Activated CD8-positive, alpha-beta T cell treated with anti-CD3 and anti-CD28 coated beads, Interleukin-2, amount 10 ng/mL, durations not matched to agents 7 days and 5 days (primary cell): ENCODE data around the gene SLC41A1. TPM values are rescaled to one million over a fixed set of nuclear protein-coding genes. Genes with fewer than 3 reads are reported as not detected.

ENCODE experiments used
- ATAC-seq: fragments of 150-1000 bp; cut with Tn5 transposase; one replicate; pipeline ENCODE4 v1.10.0; 2021; ENCODE audit warnings: moderate library complexity
- CTCF ChIA-PET: fragments of 350-600 bp; sonication (Branson Sonifier 250); formaldehyde crosslinking; loops from one replicate; lab custom pipeline; 2021; ENCODE audit warnings: antibody characterized with exemption; lab: Charles Lee
- POLR2A ChIA-PET: fragments of 350-600 bp; sonication (Branson Sonifier 250); formaldehyde crosslinking; loops from one replicate; lab custom pipeline; 2021; ENCODE audit warnings: antibody characterized with exemption; lab: Charles Lee
- DNase-seq: peaks from one replicate; pipeline ENCODE4 v3.0.0-alpha.2; 2020
- H3K27ac Mint-ChIP-seq: one replicate; pipeline ENCODE4 v1.8.0; 2021; ENCODE audit warnings: mild to moderate bottlenecking, mixed read lengths
- H3K27me3 Mint-ChIP-seq: one replicate; pipeline ENCODE4 v1.8.0; 2021; ENCODE audit warnings: low read depth, mixed read lengths
- H3K36me3 Mint-ChIP-seq: one replicate; pipeline ENCODE4 v1.8.0; 2021; ENCODE audit warnings: low read depth, mixed read lengths
- H3K4me1 Mint-ChIP-seq: one replicate; pipeline ENCODE4 v1.8.0; 2021; ENCODE audit warnings: low read depth, mixed read lengths
- H3K4me3 Mint-ChIP-seq: one replicate; pipeline ENCODE4 v1.8.0; 2021; ENCODE audit warnings: mild to moderate bottlenecking, mixed read lengths
- H3K9me3 Mint-ChIP-seq: one replicate; pipeline ENCODE4 v1.8.0; 2022; ENCODE audit warnings: mixed read lengths; ENCODE audit not compliant: insufficient read depth
- total RNA-seq, 2 experiments: library from RNA; stranded (reverse); gene quantifications; one replicate each; pipeline ENCODE4 v1.2.3, GENCODE V29; 2021

The SLC41A1 gene
- total RNA-seq, 2 experiments from 2014 or later, result 8.9 to 10.1 TPM

DNA sequence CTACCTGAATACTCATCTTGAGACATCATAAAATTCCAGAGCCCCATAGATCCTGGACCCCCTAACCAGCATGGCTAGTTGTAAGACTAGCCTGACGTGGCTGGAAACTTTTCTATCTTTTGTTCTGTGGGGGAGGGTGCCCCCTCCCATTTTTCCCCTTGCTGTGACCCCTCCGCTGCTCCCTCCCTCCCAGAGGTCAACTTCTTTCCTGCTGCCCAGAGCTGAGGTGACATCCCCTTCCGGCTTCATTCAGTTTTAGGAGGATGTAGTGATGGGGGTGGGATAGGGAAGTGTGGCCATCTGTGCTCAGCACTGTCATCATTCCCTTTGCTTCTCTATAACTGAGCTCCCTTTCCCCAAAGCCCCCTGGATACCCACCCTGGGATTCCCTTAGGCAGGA is 4.4 kb upstream of the SLC41A1 start:
- Mint-ChIP-seq H3K9me3 (no peaks in the 10 kb centered on the region), H3K27me3 (peaks cover 17% of the 10 kb centered on the region), H3K4me1 (peaks cover 9% of the 10 kb centered on the region), H3K36me3 (no peaks in the 10 kb centered on the region), H3K4me3 (no peak overlapping the region), H3K27ac (no peak overlapping the region)
- ATAC-seq (no peak), DNase-seq (no peak)
- ChIA-PET POLR2A (interaction anchor here (1.0 kb wide), 1 partner anchor 12 kb away, joined by 3 read pairs; no protein-coding TSS in a partner anchor), CTCF (interaction anchor here (0.8 to 1.3 kb wide), 3 partner anchors 25 to 160 kb away, joined by 3 read pairs; no protein-coding TSS in a partner anchor)

DNA sequence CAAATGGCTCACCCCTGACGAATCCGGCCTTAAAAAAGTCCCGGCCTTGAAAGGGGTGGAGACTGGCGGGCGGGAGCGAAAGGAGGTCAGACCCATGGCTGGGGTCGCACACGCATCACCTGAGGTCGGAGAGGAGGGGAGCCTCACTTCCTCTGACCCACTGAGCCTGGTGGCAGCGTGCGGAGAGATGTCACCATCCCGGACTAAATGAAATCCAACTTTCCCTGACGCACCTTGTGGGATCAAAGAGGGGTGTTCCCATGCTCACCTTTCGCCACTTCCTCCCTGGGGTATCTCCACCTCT is 709 bp upstream of the SLC41A1 start:
- ATAC-seq (no peak), DNase-seq (no peak)
- H3K27ac Mint-ChIP-seq, result peak overlapping the region; percentile 51
- no peaks in the 10 kb centered on the region for H3K9me3 Mint-ChIP-seq
- POLR2A ChIA-PET, result interaction anchor here (1.5 kb wide), 1 partner anchor 13 kb away, joined by 3 read pairs; no protein-coding TSS in a partner anchor
- CTCF ChIA-PET, result interaction anchor here (1.1 to 3.4 kb wide), 4 partner anchors 9 to 222 kb away, joined by 3 to 8 read pairs (median 4); no protein-coding TSS in a partner anchor
- H3K4me3 Mint-ChIP-seq, result peak overlapping the region; percentile 80
- H3K27me3 Mint-ChIP-seq, result peaks cover 7% of the 10 kb centered on the region
- H3K4me1 Mint-ChIP-seq, result peaks cover 29% of the 10 kb centered on the region
- peaks cover 3% of the 10 kb centered on the region for H3K36me3 Mint-ChIP-seq

DNA sequence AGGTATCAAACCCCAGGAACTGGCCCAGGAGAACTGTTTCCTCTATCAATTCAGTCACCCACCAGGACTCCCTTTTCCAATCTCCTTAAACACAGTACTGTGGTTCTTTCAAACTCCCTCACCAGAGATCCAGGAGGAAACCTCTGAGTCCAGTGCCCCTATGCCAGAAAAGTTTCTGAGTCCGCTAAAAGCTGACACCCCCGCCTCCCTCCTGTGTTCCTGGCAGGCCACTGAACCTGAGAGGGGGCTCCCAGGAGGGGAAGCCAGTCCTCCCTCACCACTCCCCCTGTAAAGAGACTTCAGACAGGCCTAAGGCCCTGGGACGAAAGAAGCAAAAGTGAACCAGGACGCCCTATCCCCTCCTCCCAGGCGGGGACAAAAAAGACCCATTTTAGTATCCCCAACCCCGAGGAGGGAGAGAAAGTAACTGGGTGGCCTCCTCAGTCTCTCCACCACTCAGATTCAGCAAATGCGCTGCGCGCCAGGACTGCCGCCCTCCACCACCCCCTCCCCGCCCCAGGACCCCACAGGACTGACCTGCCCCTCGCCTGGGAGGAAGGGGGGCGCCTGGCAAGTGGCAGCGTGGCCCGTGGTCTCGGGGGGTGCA is 624 bp downstream of the SLC41A1 start:
- peaks cover 6% of the 10 kb centered on the region for H3K36me3 Mint-ChIP-seq
- no peaks in the 10 kb centered on the region for H3K9me3 Mint-ChIP-seq
- peak overlapping the region; percentile 74 for H3K27ac Mint-ChIP-seq
- peak overlapping the region; percentile 84 for H3K4me3 Mint-ChIP-seq
- POLR2A ChIA-PET, result interaction anchor here (1.0 to 1.5 kb wide), 2 partner anchors 14 to 61 kb away, joined by 3 read pairs; no protein-coding TSS in a partner anchor
- H3K27me3 Mint-ChIP-seq, result peaks cover 7% of the 10 kb centered on the region
- ATAC-seq (peak; percentile 11), DNase-seq (peak; percentile 31)
- peaks cover 35% of the 10 kb centered on the region for H3K4me1 Mint-ChIP-seq
- CTCF ChIA-PET, result interaction anchor here (0.6 to 3.4 kb wide), 10 partner anchors 8 to 221 kb away, joined by 3 to 8 read pairs (median 4); no protein-coding TSS in a partner anchor

DNA sequence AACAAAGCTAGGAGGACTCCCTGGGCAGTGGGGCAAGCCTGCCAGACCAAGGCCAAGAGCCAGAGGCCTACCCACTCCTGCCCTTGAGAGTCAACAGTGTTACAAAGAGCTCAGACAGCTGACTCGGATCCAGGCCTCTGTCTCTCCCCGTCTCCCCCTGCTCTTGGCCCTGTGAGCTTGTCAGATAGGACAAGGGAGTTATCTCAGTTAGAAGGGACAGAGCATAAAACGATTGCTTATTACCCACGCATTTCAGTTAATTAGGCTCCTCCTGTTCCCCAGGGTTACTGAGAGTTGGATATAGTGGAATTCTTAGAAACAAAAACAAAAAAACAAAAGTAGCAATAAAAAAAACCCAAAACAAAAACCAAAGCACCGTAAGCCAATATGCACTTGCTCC is 1.3 kb downstream of the SLC41A1 start:
- Mint-ChIP-seq H3K9me3 (no peaks in the 10 kb centered on the region), H3K27ac (no peak overlapping the region), H3K27me3 (peaks cover 7% of the 10 kb centered on the region), H3K4me1 (peaks cover 42% of the 10 kb centered on the region), H3K36me3 (peaks cover 10% of the 10 kb centered on the region), H3K4me3 (peak overlapping the region; percentile 84)
- CTCF ChIA-PET, result interaction anchor here (0.6 to 3.4 kb wide), 13 partner anchors 10 to 220 kb away, joined by 3 to 8 read pairs (median 4); no protein-coding TSS in a partner anchor
- POLR2A ChIA-PET, result interaction anchor here (1.0 kb wide), 1 partner anchor 61 kb away, joined by 3 read pairs; no protein-coding TSS in a partner anchor
- no peak for ATAC-seq
- DNase-seq, result no peak

DNA sequence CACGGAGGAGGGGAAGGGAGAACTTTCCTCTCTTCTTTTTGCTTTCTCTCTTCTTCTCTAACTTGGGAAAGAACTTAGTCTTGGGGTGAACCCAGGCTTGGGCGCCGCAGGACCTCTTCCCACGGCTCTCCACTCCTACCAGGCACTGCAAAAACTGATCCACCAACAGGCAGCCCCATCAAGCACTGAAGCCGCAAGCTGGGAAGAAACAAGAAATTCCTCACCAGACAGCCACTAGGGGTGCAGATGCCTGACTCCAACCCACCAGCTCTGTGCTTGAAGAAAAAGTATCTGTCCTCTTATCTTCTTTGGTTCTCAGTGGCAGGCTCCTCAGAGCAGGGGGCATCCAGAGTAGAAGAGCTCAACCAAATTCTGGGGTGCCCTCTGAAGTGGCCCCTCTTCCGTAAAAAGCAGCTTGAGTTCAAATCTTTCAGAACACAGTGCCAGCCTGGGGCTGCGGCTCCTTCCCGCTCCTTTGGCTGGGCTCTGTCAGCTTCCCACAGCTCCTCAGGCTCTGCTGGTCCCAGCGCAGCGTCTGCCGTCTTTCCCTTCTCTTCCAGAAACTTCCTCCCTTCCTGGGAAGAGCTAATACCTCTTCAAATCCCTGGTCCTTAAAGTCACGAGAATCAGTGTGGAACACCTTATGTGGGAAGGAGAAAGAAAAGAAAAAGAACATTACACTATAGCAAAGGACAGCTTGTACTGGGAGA is 2.4 kb downstream of the SLC41A1 start:
- ATAC-seq, result no peak
- no peak overlapping the region for H3K27ac Mint-ChIP-seq
- ChIA-PET POLR2A (no interaction called here), CTCF (interaction anchor here (0.5 to 1.6 kb wide), 9 partner anchors 11 to 167 kb away, joined by 3 to 5 read pairs (median 4); partner anchors contain the start of gene RAB29)
- no peak overlapping the region for H3K4me3 Mint-ChIP-seq
- peaks cover 52% of the 10 kb centered on the region for H3K4me1 Mint-ChIP-seq
- H3K27me3 Mint-ChIP-seq, result peaks cover 7% of the 10 kb centered on the region
- H3K36me3 Mint-ChIP-seq, result peaks cover 10% of the 10 kb centered on the region
- no peaks in the 10 kb centered on the region for H3K9me3 Mint-ChIP-seq
- DNase-seq, result no peak

DNA sequence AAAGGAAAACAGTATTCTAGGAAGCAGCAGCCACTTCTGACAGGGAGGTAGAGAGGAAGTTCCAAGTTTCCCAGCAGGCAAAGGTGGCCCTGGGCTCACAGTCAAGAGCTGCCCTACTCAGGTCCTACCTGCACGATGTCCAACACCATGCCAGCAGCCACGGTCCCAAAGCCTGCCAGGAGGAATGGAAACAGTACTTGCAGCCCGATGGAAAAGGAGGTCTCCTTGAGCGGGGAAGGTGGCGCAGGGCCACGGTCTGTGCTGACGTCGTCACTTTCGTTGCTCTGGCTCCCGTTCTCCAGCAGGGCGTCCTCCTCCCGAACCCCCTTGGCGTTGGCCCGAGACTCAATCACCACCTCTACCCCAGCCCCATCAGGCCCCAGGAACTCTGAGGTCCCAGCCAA is 3.1 kb downstream of the SLC41A1 start:
- H3K27ac Mint-ChIP-seq, result no peak overlapping the region
- no peaks in the 10 kb centered on the region for H3K9me3 Mint-ChIP-seq
- DNase-seq, result no peak
- no peak overlapping the region for H3K4me3 Mint-ChIP-seq
- H3K4me1 Mint-ChIP-seq, result peaks cover 58% of the 10 kb centered on the region
- ChIA-PET POLR2A (no interaction called here), CTCF (interaction anchor here (1.0 to 1.5 kb wide), 4 partner anchors 12 to 167 kb away, joined by 3 to 4 read pairs (median 4); no protein-coding TSS in a partner anchor)
- H3K36me3 Mint-ChIP-seq, result peaks cover 10% of the 10 kb centered on the region
- ATAC-seq, result no peak
- H3K27me3 Mint-ChIP-seq, result peaks cover 7% of the 10 kb centered on the region

DNA sequence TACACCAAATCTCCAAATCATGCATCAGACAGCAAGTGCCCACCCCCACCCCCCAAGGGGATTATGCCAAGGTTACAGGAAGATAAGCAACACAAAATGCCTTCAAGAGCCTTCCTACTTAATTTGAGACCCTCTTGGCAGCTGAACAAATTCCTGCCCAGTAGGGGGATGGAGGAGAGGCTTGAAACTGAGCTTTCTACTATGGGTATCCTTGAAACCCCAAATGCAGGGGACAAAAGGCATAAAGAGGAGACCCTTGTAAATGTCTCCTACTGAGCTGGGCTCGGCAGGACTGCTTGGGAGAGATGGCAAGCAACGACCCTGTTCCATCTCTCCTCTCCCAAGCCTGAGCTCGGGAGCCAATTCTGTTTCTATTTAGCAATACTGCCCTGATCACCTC is 3.5 kb downstream of the SLC41A1 start:
- POLR2A ChIA-PET, result no interaction called here
- peaks cover 10% of the 10 kb centered on the region for H3K36me3 Mint-ChIP-seq
- ATAC-seq (no peak), DNase-seq (no peak)
- H3K27me3 Mint-ChIP-seq, result peaks cover 6% of the 10 kb centered on the region
- no peaks in the 10 kb centered on the region for H3K9me3 Mint-ChIP-seq
- no peak overlapping the region for H3K4me3 Mint-ChIP-seq
- CTCF ChIA-PET, result interaction anchor here (1.4 to 1.6 kb wide), 4 partner anchors 12 to 151 kb away, joined by 3 to 4 read pairs (median 4); no protein-coding TSS in a partner anchor
- no peak overlapping the region for H3K27ac Mint-ChIP-seq
- peaks cover 62% of the 10 kb centered on the region for H3K4me1 Mint-ChIP-seq

DNA sequence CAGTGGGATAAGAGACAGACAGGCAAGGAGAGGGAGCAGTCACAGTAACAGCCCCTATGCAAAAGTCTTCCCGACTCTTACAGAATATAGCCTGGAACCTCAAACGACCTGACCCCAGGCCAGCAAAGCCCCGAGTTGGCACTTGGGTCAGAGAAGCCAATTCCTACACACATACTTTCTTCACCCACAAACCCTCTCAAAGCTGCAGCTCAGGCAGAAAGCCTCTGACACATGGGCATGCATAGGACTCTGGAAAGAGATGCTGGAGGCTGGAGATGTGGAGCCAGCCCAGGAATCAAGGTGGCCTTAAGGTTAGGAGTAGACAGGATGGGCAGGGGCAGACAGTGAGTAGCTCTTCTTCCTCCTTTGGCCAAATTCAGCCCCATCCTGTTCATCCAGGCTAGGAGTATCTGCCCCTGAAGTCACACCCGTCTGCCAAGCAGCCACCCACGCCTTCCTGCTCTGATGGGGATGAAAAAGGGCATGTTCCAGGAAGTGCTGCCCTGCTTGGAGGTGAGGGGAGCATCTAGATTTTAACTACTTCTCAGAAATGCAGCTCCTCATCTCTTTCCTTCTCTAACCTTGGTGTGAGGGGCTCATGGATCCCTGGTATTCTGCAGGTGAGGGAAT is 7.8 kb downstream of the SLC41A1 start:
- CTCF ChIA-PET, result interaction anchor here (0.7 to 2.7 kb wide), 15 partner anchors 8 to 179 kb away, joined by 3 to 22 read pairs (median 3); partner anchors contain the start of gene SLC41A1
- DNase-seq (peak; percentile 30), ATAC-seq (peak; percentile 47)
- POLR2A ChIA-PET, result interaction anchor here (0.8 to 1.3 kb wide), 4 partner anchors 9 to 172 kb away, joined by 3 read pairs; no protein-coding TSS in a partner anchor
- Mint-ChIP-seq H3K4me1 (peaks cover 38% of the 10 kb centered on the region), H3K9me3 (no peaks in the 10 kb centered on the region), H3K27me3 (no peaks in the 10 kb centered on the region), H3K36me3 (peaks cover 10% of the 10 kb centered on the region), H3K27ac (peak overlapping the region; percentile 70), H3K4me3 (peak overlapping the region; percentile 23)

DNA sequence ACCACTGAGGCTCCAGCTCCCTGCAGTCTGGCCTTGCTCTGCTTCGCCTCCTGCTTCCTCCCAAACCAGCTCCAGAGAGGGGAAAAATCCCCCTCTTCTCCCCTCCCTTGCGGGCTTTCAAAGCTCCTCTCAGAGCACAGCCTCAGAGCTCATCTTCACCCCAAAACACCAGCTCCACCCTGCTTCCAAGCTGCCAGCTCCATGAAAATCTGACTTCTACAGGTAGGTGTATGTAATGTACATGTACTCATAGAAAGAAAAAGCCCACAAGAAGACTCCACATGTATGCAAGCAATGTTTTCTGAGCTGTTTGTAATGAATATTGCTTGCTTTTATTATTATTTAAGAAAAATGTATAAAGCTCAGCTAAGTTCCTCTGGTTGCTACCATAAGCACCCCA is 8.4 kb downstream of the SLC41A1 start:
- Mint-ChIP-seq H3K4me1 (peaks cover 38% of the 10 kb centered on the region), H3K27ac (no peak overlapping the region), H3K36me3 (peaks cover 10% of the 10 kb centered on the region), H3K9me3 (no peaks in the 10 kb centered on the region), H3K27me3 (no peaks in the 10 kb centered on the region), H3K4me3 (no peak overlapping the region)
- DNase-seq (no peak), ATAC-seq (no peak)
- ChIA-PET CTCF (interaction anchor here (0.7 to 2.7 kb wide), 13 partner anchors 8 to 213 kb away, joined by 3 to 22 read pairs (median 3); partner anchors contain the start of gene SLC41A1), POLR2A (interaction anchor here (0.9 to 1.3 kb wide), 3 partner anchors 9 to 28 kb away, joined by 3 read pairs; no protein-coding TSS in a partner anchor)

DNA sequence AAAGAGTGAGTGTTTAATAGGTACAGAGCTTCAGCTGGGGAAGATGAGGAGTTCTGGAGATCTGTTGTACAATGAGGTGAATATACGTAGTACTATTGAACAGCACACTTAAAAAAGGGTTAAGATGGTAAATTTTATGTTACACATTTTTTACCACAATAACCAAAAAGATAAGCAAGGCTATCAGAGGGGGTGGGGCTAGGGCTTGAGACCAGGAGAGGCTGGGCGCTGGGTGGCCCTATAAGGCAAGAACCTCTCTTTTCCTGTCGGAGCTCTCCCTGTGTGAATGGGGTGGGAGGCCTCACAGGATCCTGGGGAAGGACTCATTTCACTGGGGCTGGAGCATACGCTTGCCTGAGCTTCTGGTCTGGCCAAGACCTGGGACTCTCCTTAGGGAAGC is 9.0 kb downstream of the SLC41A1 start:
- Mint-ChIP-seq H3K27ac (no peak overlapping the region), H3K27me3 (no peaks in the 10 kb centered on the region), H3K9me3 (no peaks in the 10 kb centered on the region), H3K4me1 (peaks cover 35% of the 10 kb centered on the region), H3K36me3 (peaks cover 8% of the 10 kb centered on the region), H3K4me3 (no peak overlapping the region)
- ChIA-PET CTCF (interaction anchor here (0.7 to 2.7 kb wide), 8 partner anchors 9 to 212 kb away, joined by 3 to 22 read pairs (median 3); partner anchors contain the start of gene SLC41A1), POLR2A (no interaction called here)
- no peak for ATAC-seq
- DNase-seq, result no peak

DNA sequence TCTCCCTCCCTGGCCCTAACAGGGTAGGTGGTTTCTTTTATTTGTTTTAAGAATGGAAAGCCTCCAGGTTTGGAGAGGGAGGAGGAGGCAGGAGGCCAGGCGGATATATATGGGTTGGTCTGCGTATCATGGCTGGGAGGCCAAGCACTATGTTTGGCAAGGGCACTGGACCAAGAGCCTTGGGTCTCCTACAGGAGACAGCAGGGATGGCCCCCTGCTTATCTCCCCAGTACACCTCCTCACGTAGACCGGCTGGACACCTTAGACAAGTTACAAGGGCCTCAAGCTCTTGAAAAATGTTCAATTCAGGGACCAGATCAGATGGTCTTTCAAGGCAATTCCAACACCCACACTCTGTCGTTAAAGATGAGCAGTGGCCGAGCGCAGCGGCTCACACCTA is 10.9 kb downstream of the SLC41A1 start:
- ChIA-PET CTCF (no interaction called here), POLR2A (no interaction called here)
- Mint-ChIP-seq H3K27me3 (no peaks in the 10 kb centered on the region), H3K27ac (no peak overlapping the region), H3K9me3 (no peaks in the 10 kb centered on the region), H3K36me3 (peaks cover under 1% of the 10 kb centered on the region), H3K4me1 (peaks cover 24% of the 10 kb centered on the region), H3K4me3 (no peak overlapping the region)
- no peak for ATAC-seq
- DNase-seq, result no peak
